Measurements from ENCODE around the gene TUBGCP5.
"Not testable (repeated sequence)": the region's sequence is repeated elsewhere in the genome, so short reads cannot be mapped to it uniquely, and the experiment has no call there.

- not testable (repeated sequence) for TF ChIP-seq CTCF (IDR thresholded peaks at IDR 0.05; ENCODE audit: insufficient read depth, low read length, poor library complexity, severe bottlenecking); EZH2phosphoT487 (conservative IDR thresholded peaks at IDR 0.05; ENCODE audit: low read length)
These were observed 4.2 kb upstream of the TUBGCP5 start for GRCh38 chr15:23043535-23043934.
